Measurements from ENCODE around the gene AGXT.

AGXT gene

DNA sequence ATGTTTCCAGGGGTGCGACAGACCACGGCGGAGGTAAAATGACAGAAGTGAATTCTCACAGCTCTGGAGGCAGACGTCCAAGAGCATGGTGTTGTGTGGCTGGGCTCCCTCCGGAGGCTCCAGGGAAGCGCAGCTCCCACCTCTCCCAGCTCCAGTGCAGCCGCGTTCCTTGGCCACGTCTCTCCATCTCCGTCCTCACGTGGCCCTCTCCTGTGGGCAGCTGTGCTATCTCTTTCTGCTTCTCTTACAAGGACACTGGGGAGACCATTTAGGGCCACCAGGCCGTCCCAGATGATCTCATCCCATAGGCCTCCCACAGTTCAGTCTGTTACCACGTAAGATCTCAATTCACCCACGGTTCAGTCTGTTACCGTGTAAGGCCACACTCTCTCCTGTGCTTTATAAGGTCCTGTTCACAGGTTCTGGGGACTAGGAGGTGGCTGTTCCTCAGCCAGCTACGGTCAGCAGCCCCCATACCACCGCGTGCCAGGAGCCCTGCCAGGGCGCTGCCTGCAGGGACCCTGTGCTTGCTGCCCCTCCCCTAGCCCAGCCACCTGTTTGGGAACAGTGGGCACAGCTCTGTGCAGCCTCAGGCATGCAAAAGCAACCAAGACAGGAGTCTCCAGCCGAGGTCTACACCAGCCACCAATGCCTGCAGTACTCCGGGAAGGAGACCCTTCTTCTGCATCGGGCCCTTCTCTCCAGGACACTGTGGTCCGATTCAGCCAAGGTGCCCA is 30.3 kb downstream of the AGXT start:
- TF ChIP-seq, protein P1, sequence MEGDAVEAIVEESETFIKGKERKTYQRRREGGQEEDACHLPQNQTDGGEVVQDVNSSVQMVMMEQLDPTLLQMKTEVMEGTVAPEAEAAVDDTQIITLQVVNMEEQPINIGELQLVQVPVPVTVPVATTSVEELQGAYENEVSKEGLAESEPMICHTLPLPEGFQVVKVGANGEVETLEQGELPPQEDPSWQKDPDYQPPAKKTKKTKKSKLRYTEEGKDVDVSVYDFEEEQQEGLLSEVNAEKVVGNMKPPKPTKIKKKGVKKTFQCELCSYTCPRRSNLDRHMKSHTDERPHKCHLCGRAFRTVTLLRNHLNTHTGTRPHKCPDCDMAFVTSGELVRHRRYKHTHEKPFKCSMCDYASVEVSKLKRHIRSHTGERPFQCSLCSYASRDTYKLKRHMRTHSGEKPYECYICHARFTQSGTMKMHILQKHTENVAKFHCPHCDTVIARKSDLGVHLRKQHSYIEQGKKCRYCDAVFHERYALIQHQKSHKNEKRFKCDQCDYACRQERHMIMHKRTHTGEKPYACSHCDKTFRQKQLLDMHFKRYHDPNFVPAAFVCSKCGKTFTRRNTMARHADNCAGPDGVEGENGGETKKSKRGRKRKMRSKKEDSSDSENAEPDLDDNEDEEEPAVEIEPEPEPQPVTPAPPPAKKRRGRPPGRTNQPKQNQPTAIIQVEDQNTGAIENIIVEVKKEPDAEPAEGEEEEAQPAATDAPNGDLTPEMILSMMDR (IDR thresholded peaks at IDR 0.05; ENCODE audit: low read depth, low read length): no peak

DNA sequence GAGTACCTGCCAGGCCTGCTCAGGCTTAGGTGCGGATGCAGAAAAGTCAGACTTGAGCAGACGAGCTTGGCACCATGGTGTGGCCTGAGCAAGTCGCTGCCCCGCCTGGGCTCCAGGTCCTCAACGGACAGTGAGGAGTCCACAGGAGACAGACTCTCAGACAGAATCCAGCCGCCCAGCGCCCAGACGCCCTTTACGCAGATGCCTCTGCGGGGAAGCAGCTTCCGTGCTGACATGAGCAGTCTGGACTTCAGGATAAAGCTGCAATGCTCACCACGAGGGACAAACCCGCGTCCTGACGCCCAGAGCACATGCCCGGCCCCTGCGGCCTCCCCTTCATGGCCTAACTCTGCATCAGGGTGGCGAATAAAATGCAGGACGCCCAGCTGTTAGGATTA is 30.8 kb downstream of the AGXT start:
- TF ChIP-seq, protein P1 (IDR thresholded peaks at IDR 0.05; ENCODE audit: low read depth, low read length): no peak
- DNase-seq (ENCODE audit: extremely low read depth, low read depth): no peak

More for the DNA sequence above, 30.3 kb downstream of the AGXT start:
- DNase-seq (ENCODE audit: extremely low read depth, low read depth): no peak

DNA sequence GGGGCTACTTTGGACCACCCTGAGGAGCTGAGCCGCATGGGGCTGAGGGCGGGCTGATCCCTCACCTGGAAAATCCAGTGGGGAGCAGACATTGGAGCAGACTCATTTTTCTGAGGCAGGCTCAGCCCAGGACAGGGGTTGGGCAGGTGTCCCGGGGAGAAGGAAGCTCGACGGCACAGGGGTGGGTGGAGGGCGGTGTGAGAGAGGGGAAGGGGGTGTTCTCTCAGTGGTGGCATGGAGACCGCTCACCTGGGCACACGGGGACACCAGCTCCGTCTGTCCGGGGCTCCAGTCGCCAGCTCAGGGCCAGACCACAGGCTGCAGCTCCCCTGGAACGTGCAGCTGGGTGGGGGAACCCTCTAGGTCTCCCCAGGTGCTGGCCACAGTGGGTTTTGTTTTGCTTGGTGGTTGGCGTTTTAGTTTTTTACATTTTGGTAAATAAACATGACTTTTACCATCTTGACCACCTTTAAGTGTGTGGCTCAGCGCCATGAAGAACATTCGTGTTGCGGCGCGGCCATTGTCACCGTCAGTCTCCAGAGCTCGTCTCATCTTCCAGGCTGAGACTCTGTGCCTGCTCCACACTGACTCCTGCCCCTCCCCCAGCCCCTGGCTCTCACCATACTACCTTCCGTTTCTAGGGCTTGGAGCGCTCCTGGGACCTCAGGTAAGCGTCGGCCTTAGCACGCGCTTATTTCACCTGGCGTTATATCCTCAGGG is 31.7 kb downstream of the AGXT start:
- no peak for DNase-seq (ENCODE audit: extremely low read depth, low read depth)
- TF ChIP-seq, protein P1 (IDR thresholded peaks at IDR 0.05; ENCODE audit: low read depth, low read length): no peak

DNA sequence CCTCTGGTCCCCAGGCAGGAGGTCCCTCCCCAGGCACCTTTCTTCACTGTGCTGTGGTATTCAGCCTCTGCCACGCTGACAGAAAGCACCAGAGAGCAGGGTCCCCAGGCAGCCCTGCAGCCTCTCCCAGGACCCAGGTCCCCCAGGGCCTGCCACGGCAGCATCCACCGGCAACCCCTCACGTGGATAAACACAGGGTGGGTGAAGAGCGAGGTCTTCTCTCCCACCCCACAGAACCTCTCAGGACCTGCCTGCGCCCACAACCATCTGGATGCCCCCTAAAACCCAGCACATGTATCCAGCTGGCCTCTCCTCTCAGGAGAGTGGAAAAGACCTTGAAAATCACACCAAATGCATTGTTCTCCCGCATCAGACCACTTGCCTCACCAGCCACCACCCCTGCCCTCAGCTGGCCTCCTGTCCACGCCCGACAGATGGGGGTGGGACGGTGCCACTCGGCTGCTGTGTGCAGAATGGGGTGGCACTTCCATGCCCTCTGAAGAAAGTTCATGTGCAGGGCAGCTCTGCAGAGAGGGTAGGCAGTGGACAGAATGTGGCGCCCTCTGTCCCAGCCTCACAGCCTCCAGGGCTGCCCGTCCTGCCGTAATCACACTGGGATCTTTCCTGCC is 33.5 kb downstream of the AGXT start:
- no peak for DNase-seq (ENCODE audit: extremely low read depth, low read depth)
- TF ChIP-seq, protein P1 (IDR thresholded peaks at IDR 0.05; ENCODE audit: low read depth, low read length): no peak

DNA sequence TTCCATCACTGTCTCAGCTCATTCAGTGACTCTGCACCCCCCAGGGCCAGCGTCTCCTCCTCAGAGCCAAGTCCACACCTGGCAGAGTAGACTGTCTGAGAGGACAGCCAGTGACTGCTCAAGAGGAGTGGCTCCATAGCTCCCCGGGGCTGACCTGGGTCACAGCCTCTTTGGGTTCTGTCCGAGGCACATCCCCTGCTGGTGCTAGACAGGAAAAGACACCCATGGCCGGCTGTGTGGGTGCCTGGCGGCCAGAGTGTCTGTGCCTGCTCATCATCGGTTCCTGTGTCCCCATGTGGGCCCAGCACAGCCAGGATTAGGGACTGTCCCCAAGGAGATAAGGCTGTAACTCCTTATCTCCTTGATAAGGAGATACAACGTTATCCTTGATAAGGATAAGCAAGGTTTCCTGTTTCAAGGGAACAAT is 34.0 kb downstream of the AGXT start:
- DNase-seq (ENCODE audit: extremely low read depth, low read depth): no peak
- TF ChIP-seq, protein P1 (IDR thresholded peaks at IDR 0.05; ENCODE audit: low read depth, low read length): no peak

DNA sequence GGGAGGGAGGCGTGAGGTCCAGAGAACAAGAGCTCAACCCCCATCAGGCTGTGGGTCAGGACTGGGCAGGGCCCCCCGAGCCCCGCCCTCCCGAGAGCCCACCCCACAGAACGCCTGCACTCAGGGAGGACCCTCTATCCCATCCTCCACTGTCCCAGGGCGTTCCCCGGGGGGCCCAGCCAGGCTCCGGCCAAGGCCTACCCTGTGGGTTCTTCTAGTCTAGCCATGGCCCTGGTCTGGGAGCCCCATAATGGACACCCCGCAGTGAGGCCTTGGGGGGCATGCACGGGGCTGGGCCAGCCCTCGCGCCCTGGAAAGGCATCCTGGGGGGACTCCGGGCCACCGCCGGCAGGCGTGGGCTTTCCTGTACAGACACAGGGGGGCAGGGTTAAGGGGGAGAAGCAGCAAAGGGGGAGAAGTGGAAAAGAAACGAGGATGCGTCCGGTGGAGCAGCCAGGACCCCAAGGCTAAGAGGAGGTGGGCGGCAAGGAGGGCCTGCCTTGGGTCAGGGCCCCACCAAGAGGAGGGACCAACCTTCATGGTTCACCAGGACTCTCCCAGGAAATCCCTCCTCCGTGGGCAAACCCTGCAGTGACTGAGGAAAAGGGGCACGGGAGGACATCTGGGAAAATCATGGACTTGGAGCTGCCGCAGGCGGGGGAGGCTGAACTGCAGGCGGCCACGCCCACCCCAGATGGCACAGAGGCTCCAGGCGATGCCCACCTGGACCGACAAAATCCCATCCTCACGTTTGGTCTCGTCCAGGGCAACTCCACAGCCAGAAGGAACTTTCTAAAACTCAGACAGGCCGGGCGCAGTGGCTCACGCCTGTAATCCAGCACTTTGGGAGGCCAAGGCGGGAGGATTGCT is 34.8 kb downstream of the AGXT start:
- TF ChIP-seq, protein P1 (IDR thresholded peaks at IDR 0.05; ENCODE audit: low read depth, low read length): no peak
- no peak for DNase-seq (ENCODE audit: extremely low read depth, low read depth)
